Endodermal cell (in vitro differentiated cells): Measurements from ENCODE around the gene LRRC53. TPM values are rescaled to one million over a fixed set of nuclear protein-coding genes. Genes with fewer than 3 reads are reported as not detected.

Source experiments
- DNase-seq: peaks from one replicate; pipeline ENCODE4 v3.0.0-alpha.2; 2017
- H3K27ac ChIP-seq: 2 replicates; pipeline ENCODE4 v1.5.1; 2013; ENCODE audit warnings: mild to moderate bottlenecking, low read depth, low read length, moderate library complexity
- H3K27me3 ChIP-seq: 2 replicates; pipeline ENCODE4 v1.6.1; 2013; ENCODE audit warnings: mild to moderate bottlenecking, low read length, moderate library complexity; ENCODE audit not compliant: insufficient read depth, control insufficient read depth, poor library complexity, severe bottlenecking
- H3K36me3 ChIP-seq: 2 replicates; pipeline ENCODE4 v1.7.0; 2013; ENCODE audit warnings: mild to moderate bottlenecking, low read length, moderate library complexity; ENCODE audit not compliant: control insufficient read depth, insufficient read depth
- H3K4me1 ChIP-seq: one replicate; pipeline ENCODE4 v1.7.0; 2013; ENCODE audit warnings: low read length; ENCODE audit not compliant: control insufficient read depth, insufficient read depth
- H3K4me3 ChIP-seq: 2 replicates; pipeline ENCODE4 v1.5.1; 2013; ENCODE audit warnings: mild to moderate bottlenecking, low read length, moderate library complexity
- H3K9ac ChIP-seq: 2 replicates; pipeline ENCODE4 v1.6.1; 2013; ENCODE audit warnings: mild to moderate bottlenecking, low read length, moderate library complexity; ENCODE audit not compliant: poor library complexity, severe bottlenecking; ENCODE audit errors: extremely low read depth
- H3K9me3 ChIP-seq: 2 replicates; pipeline ENCODE4 v1.6.1; 2013; ENCODE audit warnings: mild to moderate bottlenecking, low read length, moderate library complexity; ENCODE audit not compliant: control insufficient read depth
- H3K27ac Mint-ChIP-seq: 2 replicates; pipeline ENCODE4 v1.8.0; 2020; ENCODE audit warnings: mixed read lengths
- H3K27me3 Mint-ChIP-seq: 2 replicates; pipeline ENCODE4 v1.8.0; 2021; ENCODE audit warnings: mild to moderate bottlenecking, mixed read lengths; ENCODE audit not compliant: insufficient read depth
- H3K36me3 Mint-ChIP-seq: 2 replicates; pipeline ENCODE4 v1.8.0; 2020; ENCODE audit warnings: low read depth, mixed read lengths
- H3K4me1 Mint-ChIP-seq: 2 replicates; pipeline ENCODE4 v1.8.0; 2020; ENCODE audit warnings: mixed read lengths
- H3K4me3 Mint-ChIP-seq: 2 replicates; pipeline ENCODE4 v1.8.0; 2020; ENCODE audit warnings: mild to moderate bottlenecking, moderate library complexity, mixed read lengths
- H3K9me3 Mint-ChIP-seq: 2 replicates; pipeline ENCODE4 v1.8.0; 2020; ENCODE audit warnings: mild to moderate bottlenecking, mixed read lengths
- WGBS, 2 experiments: methylation state at CpG; one replicate each; pipeline versions ENCODE4 v1.1.5 to v1.1.7; 2013; ENCODE audit warnings: missing lambda C conversion rate in 2 of 2, mixed read lengths in 1 of 2; ENCODE audit not compliant: insufficient coverage in 1 of 2, insufficient read length in 1 of 2; 5-methylcytosine and 5-hydroxymethylcytosine counted together
- total RNA-seq, 2 donors: library from RNA; stranded (reverse); fragmentation: NEBNext Ultra II Directional in 1 of 2; extraction: Animal tissue kit (Norgen Biotek cat#: 25700) in 1 of 2; gene quantifications; 2 replicates in 1 of 2; 3 replicates in 1 of 2; pipeline ENCODE4 v1.2.1, GENCODE V29; 2021
- TF ChIP-seq, protein P1 (sequence below): fragments of 200-600 bp; sonication (generic); conservative IDR thresholded peaks from 2 replicates; pipeline ENCODE4 v1.5.0; 2021; ENCODE audit warnings: antibody characterized with exemption, mild to moderate bottlenecking

Gene LRRC53
- total RNA-seq, 2 donors from 2014 or later = not detected

GRCh38 chr1:74530892-74531291 is 18.5 kb upstream of the LRRC53 start:
- Histone ChIP-seq H3K27ac (no peak overlapping the region), H3K9me3 (no peaks in the 10 kb centered on the region), H3K4me3 (no peak overlapping the region), H3K9ac (no peak overlapping the region), H3K36me3 (no peaks in the 10 kb centered on the region), H3K4me1 (no peaks in the 10 kb centered on the region), H3K27me3 (no peaks in the 10 kb centered on the region)
- Mint-ChIP-seq H3K4me3 (no peak overlapping the region), H3K36me3 (no peaks in the 10 kb centered on the region), H3K27ac (no peak overlapping the region), H3K27me3 (no peaks in the 10 kb centered on the region), H3K9me3 (no peaks in the 10 kb centered on the region), H3K4me1 (peaks cover 6% of the 10 kb centered on the region)
- no peak for DNase-seq
- TF ChIP-seq, protein P1, sequence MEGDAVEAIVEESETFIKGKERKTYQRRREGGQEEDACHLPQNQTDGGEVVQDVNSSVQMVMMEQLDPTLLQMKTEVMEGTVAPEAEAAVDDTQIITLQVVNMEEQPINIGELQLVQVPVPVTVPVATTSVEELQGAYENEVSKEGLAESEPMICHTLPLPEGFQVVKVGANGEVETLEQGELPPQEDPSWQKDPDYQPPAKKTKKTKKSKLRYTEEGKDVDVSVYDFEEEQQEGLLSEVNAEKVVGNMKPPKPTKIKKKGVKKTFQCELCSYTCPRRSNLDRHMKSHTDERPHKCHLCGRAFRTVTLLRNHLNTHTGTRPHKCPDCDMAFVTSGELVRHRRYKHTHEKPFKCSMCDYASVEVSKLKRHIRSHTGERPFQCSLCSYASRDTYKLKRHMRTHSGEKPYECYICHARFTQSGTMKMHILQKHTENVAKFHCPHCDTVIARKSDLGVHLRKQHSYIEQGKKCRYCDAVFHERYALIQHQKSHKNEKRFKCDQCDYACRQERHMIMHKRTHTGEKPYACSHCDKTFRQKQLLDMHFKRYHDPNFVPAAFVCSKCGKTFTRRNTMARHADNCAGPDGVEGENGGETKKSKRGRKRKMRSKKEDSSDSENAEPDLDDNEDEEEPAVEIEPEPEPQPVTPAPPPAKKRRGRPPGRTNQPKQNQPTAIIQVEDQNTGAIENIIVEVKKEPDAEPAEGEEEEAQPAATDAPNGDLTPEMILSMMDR = no peak

GRCh38 chr1:74528123-74528522 is 15.7 kb upstream of the LRRC53 start:
- Mint-ChIP-seq H3K36me3 (no peaks in the 10 kb centered on the region), H3K27ac (no peak overlapping the region), H3K4me1 (peaks cover 10% of the 10 kb centered on the region), H3K27me3 (no peaks in the 10 kb centered on the region), H3K9me3 (no peaks in the 10 kb centered on the region), H3K4me3 (no peak overlapping the region)
- no peaks in the 10 kb centered on the region for H3K9me3 ChIP-seq
- H3K27me3 ChIP-seq = no peaks in the 10 kb centered on the region
- H3K27ac ChIP-seq = no peak overlapping the region
- H3K4me1 ChIP-seq = no peaks in the 10 kb centered on the region
- 92 to 94% methylated on average over 3 to 4 of the region's 4 CpGs for WGBS, 2 experiments
- no peaks in the 10 kb centered on the region for H3K36me3 ChIP-seq
- no peak overlapping the region for H3K9ac ChIP-seq
- no peak for DNase-seq
- TF ChIP-seq, protein P1 = no peak
- H3K4me3 ChIP-seq = no peak overlapping the region

DNA sequence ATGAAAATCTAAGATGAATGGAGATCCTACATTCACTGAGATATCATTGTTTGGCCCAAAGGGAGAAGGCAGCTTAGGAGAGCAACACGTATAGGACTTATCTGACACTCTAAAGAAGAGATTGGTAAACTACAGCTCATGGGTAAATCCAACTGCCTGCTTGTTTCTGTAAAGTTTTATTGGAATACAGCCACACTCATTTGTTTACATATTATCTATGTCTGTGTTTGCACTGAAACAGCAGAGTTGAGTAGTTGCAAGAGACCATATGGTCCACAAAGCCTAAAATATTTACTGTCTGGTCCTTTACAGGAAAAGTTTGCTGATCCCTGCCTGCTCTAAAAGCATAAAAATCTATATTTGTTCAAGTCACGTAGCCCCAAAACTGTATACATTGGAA is 14.3 kb upstream of the LRRC53 start:
- H3K27me3 ChIP-seq = no peaks in the 10 kb centered on the region
- Mint-ChIP-seq H3K4me1 (peaks cover 10% of the 10 kb centered on the region), H3K36me3 (no peaks in the 10 kb centered on the region), H3K27ac (no peak overlapping the region), H3K27me3 (no peaks in the 10 kb centered on the region), H3K9me3 (no peaks in the 10 kb centered on the region), H3K4me3 (no peak overlapping the region)
- no peaks in the 10 kb centered on the region for H3K9me3 ChIP-seq
- DNase-seq = no peak
- TF ChIP-seq, protein P1 = no peak
- H3K4me3 ChIP-seq = no peak overlapping the region
- H3K27ac ChIP-seq = no peak overlapping the region
- 73 to 100% methylated on average over 1 to 2 of the region's 2 CpGs for WGBS, 2 experiments
- H3K9ac ChIP-seq = no peak overlapping the region
- no peaks in the 10 kb centered on the region for H3K4me1 ChIP-seq
- H3K36me3 ChIP-seq = no peaks in the 10 kb centered on the region
